Transverse colon (tissue), 3 donors: Measurements from ENCODE around the gene CKLF.

Experiments used
- POLR2A ChIP-seq: fragments of 450-650 bp; IDR thresholded peaks from one replicate; pipeline ENCODE4 v1.6.1; 2016; ENCODE audit warnings: antibody characterized with exemption, mild to moderate bottlenecking, moderate library complexity
- POLR2AphosphoS5 ChIP-seq, 3 donors: sonication (generic); formaldehyde crosslinking; IDR thresholded peaks; one replicate each; pipeline ENCODE4 v1.6.1; 2016; ENCODE audit warnings: antibody characterized with exemption in 3 of 3

- no peak for TF ChIP-seq POLR2A
- no peak for TF ChIP-seq POLR2AphosphoS5 (IDR thresholded peaks at IDR 0.05)
Observed at GRCh38 chr16:66563574-66564334, 11.4 kb downstream of the CKLF start.
